Kidney epithelial cell (primary cell): Measurements from ENCODE around the gene PCDH10. TPM values are rescaled to one million over a fixed set of nuclear protein-coding genes. Genes with fewer than 3 reads are reported as not detected.

Experiments used
- DNase-seq: peaks from one replicate; pipeline ENCODE4 v3.0.0-alpha.2; 2010; ENCODE audit warnings: low read depth
- H3K27me3 ChIP-seq: 2 replicates; pipeline ENCODE4 v1.6.0; 2011; ENCODE audit warnings: low read length; ENCODE audit not compliant: control insufficient read depth, insufficient read depth
- H3K36me3 ChIP-seq: 2 replicates; pipeline ENCODE4 v1.5.1; 2011; ENCODE audit warnings: low read length; ENCODE audit not compliant: control insufficient read depth, insufficient read depth
- H3K4me3 ChIP-seq: 2 replicates; pipeline ENCODE4 v1.5.1; 2011; ENCODE audit warnings: low read depth, mild to moderate bottlenecking, control low read depth, low read length
- total RNA-seq: library from RNA; depleted of rRNA; stranded (reverse); fragments of >200 nt; gene quantifications from 2 replicates; pipeline ENCODE4 v1.2.3, GENCODE V29; 2015
- TF ChIP-seq, protein P1 (sequence below): IDR thresholded peaks from 2 replicates; pipeline ENCODE4 v1.5.1; 2011; ENCODE audit warnings: mild to moderate bottlenecking, moderate library complexity, low read length, control low read depth, inconsistent platforms; ENCODE audit not compliant: insufficient read depth, poor library complexity, severe bottlenecking

PCDH10 gene
- total RNA-seq, 1 donor from 2014 or later, result 2.0 TPM

DNA sequence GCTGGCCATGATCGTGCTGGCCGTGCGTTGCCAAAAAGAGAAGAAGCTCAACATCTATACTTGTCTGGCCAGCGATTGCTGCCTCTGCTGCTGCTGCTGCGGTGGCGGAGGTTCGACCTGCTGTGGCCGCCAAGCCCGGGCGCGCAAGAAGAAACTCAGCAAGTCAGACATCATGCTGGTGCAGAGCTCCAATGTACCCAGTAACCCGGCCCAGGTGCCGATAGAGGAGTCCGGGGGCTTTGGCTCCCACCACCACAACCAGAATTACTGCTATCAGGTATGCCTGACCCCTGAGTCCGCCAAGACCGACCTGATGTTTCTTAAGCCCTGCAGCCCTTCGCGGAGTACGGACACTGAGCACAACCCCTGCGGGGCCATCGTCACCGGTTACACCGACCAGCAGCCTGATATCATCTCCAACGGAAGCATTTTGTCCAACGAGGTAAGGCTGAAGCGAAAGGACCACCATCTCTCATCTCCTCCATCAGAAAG lies 3.3 kb downstream of the PCDH10 start:
- TF ChIP-seq, protein P1, sequence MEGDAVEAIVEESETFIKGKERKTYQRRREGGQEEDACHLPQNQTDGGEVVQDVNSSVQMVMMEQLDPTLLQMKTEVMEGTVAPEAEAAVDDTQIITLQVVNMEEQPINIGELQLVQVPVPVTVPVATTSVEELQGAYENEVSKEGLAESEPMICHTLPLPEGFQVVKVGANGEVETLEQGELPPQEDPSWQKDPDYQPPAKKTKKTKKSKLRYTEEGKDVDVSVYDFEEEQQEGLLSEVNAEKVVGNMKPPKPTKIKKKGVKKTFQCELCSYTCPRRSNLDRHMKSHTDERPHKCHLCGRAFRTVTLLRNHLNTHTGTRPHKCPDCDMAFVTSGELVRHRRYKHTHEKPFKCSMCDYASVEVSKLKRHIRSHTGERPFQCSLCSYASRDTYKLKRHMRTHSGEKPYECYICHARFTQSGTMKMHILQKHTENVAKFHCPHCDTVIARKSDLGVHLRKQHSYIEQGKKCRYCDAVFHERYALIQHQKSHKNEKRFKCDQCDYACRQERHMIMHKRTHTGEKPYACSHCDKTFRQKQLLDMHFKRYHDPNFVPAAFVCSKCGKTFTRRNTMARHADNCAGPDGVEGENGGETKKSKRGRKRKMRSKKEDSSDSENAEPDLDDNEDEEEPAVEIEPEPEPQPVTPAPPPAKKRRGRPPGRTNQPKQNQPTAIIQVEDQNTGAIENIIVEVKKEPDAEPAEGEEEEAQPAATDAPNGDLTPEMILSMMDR, result no peak
- peaks cover 40% of the 10 kb centered on the region for H3K27me3 ChIP-seq

DNA sequence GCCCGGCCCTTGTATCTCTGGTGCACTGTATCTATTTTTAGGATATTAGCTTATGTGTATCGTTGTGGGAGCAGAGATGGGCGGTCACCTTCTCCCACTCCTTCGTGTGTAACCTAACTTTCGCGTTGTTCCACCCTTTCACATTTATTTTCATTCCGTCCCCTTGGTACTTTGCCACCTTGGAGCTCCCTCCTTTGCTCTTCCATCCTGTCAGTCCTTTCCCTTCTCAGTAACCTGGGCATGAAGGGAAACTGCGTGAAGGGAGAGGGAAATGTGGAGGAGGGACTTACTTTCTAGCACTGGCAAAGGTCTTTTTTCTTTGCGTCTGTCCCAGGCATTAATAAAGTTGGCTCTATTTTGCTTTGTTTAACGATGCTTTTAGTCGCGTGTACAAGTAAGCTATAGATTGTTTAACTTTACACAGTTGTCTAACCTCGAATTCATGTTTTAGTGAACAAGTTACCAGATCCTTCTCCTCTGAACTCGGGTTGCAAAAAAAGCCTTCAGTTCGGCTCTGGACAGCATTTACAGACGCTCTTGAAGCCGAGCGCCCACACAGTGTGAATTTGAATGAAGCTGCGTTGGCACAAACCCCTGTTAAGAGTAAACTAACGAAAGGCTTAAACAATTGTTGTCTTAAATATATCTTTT lies 3.9 kb downstream of the PCDH10 start:
- Histone ChIP-seq H3K27me3 (peaks cover 39% of the 10 kb centered on the region), H3K36me3 (no peaks in the 10 kb centered on the region), H3K4me3 (peak overlapping the region; percentile 14)
- no peak for DNase-seq
- TF ChIP-seq, protein P1, result no peak

More for the DNA sequence above, 3.3 kb downstream of the PCDH10 start:
- Histone ChIP-seq H3K4me3 (peak overlapping the region; percentile 35), H3K36me3 (no peaks in the 10 kb centered on the region)
- DNase-seq, result no peak

DNA sequence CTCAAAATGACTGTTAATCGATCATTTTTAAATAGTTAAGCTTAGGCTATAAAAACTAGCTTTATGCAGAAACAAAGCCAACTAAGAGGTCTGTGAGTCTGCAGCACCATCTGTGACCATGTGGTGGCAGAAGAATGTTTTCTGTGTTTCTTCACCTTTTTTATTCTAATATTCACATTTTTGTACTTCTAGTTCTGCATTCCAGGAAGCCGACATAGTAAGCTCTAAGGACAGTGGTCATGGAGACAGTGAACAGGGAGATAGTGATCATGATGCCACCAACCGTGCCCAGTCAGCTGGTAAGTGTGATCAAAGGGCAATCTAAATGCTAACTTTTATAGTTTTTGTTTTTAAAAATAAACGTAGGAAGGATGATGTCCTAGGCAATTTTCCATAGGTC lies 5.6 kb downstream of the PCDH10 start:
- Histone ChIP-seq H3K36me3 (no peaks in the 10 kb centered on the region), H3K4me3 (no peak overlapping the region), H3K27me3 (peaks cover 36% of the 10 kb centered on the region)
- TF ChIP-seq, protein P1, result peak; percentile 71
- no peak for DNase-seq

DNA sequence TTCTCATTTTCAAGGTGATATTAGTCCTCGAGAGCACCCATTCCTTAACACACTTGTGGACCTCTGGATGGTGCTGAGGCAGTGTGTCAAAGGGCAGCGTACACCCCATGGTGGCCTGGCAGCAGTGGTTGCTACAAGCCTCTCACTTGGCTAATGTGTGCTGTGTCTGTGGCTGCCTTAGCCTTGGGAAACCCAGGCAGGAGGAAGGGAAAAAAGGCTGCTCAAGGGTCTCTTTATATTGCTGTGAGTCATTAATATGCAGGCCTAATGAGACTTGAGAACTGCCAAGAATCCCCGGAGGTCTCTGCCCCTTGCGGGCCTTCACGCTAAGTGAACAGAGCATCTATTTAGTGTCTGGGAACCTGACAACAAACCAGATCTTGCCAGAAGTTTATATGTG lies 7.0 kb downstream of the PCDH10 start:
- DNase-seq, result no peak
- TF ChIP-seq, protein P1, result no peak
- no peak overlapping the region for H3K4me3 ChIP-seq
- H3K36me3 ChIP-seq, result no peaks in the 10 kb centered on the region
- peaks cover 25% of the 10 kb centered on the region for H3K27me3 ChIP-seq

DNA sequence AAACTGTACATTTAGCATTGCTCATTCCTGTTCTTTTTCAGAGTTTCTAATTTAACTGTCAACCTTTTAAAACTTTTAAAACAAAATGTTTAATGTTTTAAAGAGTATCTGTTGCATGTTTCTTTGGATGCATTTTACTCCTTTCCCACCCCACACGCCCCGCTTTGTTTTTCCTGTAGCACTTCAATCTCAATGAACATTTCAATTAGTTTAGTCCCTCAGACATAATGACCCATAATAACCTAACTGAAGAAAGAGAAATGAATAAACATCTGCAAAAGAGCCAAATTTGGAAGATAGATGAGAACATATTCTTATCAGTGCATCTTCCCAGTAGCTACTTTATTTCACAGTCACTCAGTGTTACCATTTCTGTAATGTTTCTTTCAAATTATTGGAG lies 7.5 kb downstream of the PCDH10 start:
- TF ChIP-seq, protein P1, result no peak
- Histone ChIP-seq H3K4me3 (no peak overlapping the region), H3K27me3 (peaks cover 20% of the 10 kb centered on the region), H3K36me3 (no peaks in the 10 kb centered on the region)
- DNase-seq, result no peak

DNA sequence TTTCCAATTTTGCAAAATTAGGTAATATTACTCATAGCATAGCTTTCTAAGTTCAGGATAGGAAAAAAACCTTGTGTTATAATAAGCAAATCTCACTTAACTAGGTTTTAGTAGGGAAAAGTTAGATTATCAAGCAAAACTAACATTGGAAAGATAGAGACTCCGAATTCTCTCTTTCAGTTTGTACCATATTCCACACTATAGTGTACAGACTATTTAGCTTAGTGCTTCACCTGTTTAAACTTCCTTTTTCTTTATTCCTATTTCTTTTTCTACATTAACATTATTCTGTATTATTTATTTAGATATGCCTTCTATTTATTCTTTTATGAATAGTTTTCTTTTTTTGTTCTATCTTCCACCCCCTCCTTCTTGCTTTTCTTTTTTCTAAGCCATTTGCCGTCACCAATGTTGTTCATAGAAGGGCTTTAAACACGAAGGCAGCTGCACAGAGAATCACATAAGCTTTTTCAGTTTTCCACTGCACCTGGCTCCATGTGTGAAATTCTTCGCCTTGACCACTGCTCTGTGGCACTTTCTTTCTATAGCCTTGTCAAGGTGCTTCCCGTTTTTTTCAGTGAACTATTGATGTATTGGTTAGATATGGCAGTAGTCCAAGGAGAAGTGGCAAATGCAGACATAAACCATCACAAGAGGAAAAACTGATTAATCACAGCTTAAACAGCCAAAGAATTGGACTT lies 8.5 kb downstream of the PCDH10 start:
- DNase-seq, result no peak
- Histone ChIP-seq H3K27me3 (peaks cover 10% of the 10 kb centered on the region), H3K4me3 (no peak overlapping the region), H3K36me3 (no peaks in the 10 kb centered on the region)
- TF ChIP-seq, protein P1, result no peak
